ENCODE results near the gene BFAR.

DNA sequence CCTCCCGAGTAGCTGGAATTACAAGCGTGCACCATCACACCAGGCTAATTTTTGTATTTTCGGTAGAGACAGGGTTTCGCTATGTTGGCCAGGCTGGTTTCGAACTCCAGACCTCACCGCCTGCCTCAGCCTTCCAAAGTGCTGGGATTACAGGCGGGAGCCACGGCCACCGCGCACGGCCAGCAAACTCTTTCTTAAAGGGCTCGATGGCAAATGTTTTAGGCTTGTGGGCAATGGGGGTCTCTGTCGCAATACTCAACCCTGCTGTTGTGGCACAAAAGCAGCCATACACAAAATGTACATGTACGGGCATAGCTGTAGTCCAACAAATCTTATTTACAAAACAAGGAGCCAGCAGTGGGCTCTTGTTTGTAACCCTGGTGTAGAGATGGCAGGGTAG lies 21.1 kb upstream of the BFAR start:
- no peak for TF ChIP-seq CTCF (conservative IDR thresholded peaks at IDR 0.05)
- TF ChIP-seq ZFX (IDR thresholded peaks at IDR 0.05) = no peak
